Retinal pigment epithelial cell (primary cell): ENCODE results near the gene LINGO1.

Experiments
- DNase-seq: peaks from one replicate; pipeline ENCODE4 v3.0.0-alpha.2; 2010; ENCODE audit warnings: low read depth
- H3K4me3 ChIP-seq: 2 replicates; pipeline ENCODE4 v1.5.1; 2011; ENCODE audit warnings: mild to moderate bottlenecking, low read length, control low read depth, moderate library complexity
- CTCF ChIP-seq: conservative IDR thresholded peaks from 2 replicates; pipeline ENCODE4 v1.5.1; 2011; ENCODE audit warnings: low read depth, low read length, control low read depth, inconsistent platforms

The LINGO1 gene

GRCh38 chr15:77567202-77567601, 65.5 kb downstream of the LINGO1 start:
- no peak overlapping the region for H3K4me3 ChIP-seq
- no peak for TF ChIP-seq CTCF
- no peak for DNase-seq

GRCh38 chr15:77566092-77566491, 66.6 kb downstream of the LINGO1 start:
- no peak for DNase-seq
- H3K4me3 ChIP-seq: no peak overlapping the region
- TF ChIP-seq CTCF: no peak

GRCh38 chr15:77565378-77565915, 67.3 kb downstream of the LINGO1 start:
- no peak overlapping the region for H3K4me3 ChIP-seq
- no peak for DNase-seq
- TF ChIP-seq CTCF: no peak

- no peak for DNase-seq
- TF ChIP-seq CTCF: no peak
- no peak overlapping the region for H3K4me3 ChIP-seq
These were observed 67.8 kb downstream of the LINGO1 start for GRCh38 chr15:77564938-77565337.

GRCh38 chr15:77564341-77564740, 68.4 kb downstream of the LINGO1 start:
- no peak for DNase-seq
- no peak overlapping the region for H3K4me3 ChIP-seq
- no peak for TF ChIP-seq CTCF

- DNase-seq: no peak
- TF ChIP-seq CTCF: no peak
- H3K4me3 ChIP-seq: no peak overlapping the region
These were observed 69.0 kb downstream of the LINGO1 start for GRCh38 chr15:77563623-77564156.
